Left colon (tissue), 2 donors: ENCODE data around the gene P2RY14. TPM values are rescaled to one million over a fixed set of nuclear protein-coding genes. Genes with fewer than 3 reads are reported as not detected.
A peak's percentile ranks its signal among the peaks of the same experiment; 100 is the strongest.

Source experiments
- ATAC-seq: fragments of 200-7000 bp; cut with Tn5 transposase; one replicate; pipeline ENCODE4 v1.9.1; 2020; ENCODE audit warnings: mild to moderate bottlenecking, moderate library complexity
- DNase-seq, 2 donors: peaks; one replicate each; pipeline ENCODE4 v3.0.0-alpha.2; 2020
- intact Hi-C, 2 donors: fragments of 100-400 bp; cut with DNase I in 1 of 2; cut with micrococcal nuclease in 1 of 2; formaldehyde crosslinking; loops; one replicate each; pipeline versions ENCODE4 v1.11.2 to v1.14.0; 2022; cut with DNase I, micrococcal nuclease
- total RNA-seq, 2 donors: library from RNA; stranded (reverse); fragmentation: NEBNext Ultra II Directional; extraction: Animal tissue kit (Norgen Biotek cat#: 25700); gene quantifications; one replicate each; pipeline ENCODE4 v1.2.1, GENCODE V29; 2021
- donor health status: DM: no; HTN: no; CAD: no.
- donor health status: DM: yes; HTN: yes; CAD: no.

The P2RY14 gene
- total RNA-seq, 2 donors from 2014 or later: 2.0 to 7.3 TPM

DNA sequence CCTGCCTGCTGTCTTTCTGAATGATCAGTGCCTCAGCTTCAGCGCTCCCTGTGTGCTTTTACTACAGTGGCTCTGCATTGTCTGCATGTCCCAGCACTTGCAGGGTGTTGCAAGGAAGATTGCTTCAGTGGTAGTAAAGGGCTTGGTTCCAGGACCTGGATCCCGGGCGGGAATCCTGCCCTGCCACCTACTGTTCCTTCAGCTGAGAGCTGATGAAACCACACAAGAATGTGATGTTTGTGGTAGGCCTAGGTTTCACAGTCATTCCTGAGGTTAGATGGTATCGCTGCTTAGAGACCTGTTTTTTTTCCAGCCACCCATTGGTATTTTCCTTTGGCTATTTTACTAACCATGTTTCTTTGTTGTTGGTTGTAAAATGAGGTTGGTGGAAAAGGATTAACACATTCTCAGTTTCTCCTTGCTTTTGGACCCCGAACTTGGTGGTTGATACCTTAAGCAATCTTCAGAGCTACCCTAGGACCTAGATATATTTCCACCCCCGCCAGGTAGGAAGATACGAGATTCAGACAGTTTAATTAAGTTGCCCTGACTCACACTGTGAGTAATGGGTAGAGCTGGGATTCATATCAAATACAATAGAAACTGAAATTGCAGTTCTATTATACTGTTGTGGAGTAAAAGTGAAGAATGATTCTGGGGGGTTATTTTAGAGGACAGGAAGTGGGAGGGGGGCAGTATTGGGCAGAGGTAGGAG, 26.9 kb upstream of the P2RY14 start:
- ATAC-seq: peak; percentile 79
- intact Hi-C loops: no loop called here

GRCh38 chr3:151303751-151304150, 25.4 kb upstream of the P2RY14 start:
- DNase-seq (no peak), ATAC-seq (no peak)
- intact Hi-C loops: no loop called here

More for the DNA sequence above, 26.9 kb upstream of the P2RY14 start:
- DNase-seq: peak; percentile 24 to 31

DNA sequence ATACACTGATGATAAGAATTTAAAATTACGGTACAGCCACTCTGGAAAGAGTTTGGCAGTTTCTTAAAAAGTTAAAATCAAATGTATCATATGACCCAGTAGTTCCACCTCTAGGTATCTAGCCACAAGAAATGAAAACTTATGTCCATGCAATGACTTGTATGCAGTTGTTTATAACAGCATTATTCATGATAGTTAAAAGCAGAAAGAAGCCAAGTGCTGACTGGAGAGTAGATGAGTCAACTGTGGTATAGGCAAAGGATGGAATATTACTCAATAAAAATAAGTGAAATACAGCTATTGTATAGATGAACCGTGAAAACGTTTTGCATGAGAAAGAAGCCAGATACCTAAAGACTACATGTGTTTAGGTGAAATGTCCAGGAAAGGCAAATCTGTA, 23.4 kb upstream of the P2RY14 start:
- ATAC-seq: no peak
- no peak for DNase-seq
- intact Hi-C loops: no loop called here

- DNase-seq (no peak), ATAC-seq (no peak)
- intact Hi-C loops: no loop called here
Observed at GRCh38 chr3:151300539-151300938, 22.2 kb upstream of the P2RY14 start.

DNA sequence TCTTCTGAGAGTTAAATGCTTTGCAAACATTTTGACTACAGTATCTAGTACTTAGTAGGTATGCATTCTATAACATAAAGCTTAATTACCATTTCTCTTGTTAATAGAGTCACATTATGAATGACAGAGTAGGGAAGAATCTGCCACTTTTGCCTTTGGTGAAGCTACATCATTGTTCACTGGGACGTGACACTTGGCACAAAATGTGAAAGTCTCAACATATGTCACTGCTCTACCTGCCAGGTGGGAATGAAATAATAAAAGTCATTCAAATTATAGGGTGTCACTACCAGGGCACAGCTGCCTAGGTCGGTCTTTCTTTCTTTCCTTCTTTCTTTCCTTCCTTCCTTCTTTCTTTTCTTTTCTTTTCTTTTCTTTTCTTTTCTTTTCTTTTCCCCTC, 20.7 kb upstream of the P2RY14 start:
- ATAC-seq (no peak), DNase-seq (no peak)
- intact Hi-C loops: no loop called here

DNA sequence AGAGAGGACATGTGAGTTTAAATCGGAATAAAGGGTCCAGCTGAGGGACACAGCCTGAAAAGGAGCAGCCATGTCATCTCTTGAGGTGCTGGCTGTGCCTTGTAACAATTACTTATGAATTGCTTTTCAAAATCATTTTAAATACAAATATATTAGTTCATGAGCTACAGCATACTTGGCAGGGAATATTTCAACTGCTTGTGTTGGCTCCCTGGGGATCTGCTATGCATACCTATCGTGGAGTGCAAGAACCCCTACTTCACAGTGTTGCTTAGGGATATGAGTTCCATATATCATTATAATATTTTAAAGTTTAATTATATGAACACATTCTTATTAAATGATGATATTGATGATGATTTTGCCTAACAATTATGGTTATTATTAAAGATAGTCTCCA, 19.1 kb upstream of the P2RY14 start:
- DNase-seq: no peak
- ATAC-seq: no peak
- intact Hi-C loops: no loop called here

GRCh38 chr3:151296226-151296625, 17.9 kb upstream of the P2RY14 start:
- no peak for DNase-seq
- intact Hi-C loops: no loop called here
- no peak for ATAC-seq

DNA sequence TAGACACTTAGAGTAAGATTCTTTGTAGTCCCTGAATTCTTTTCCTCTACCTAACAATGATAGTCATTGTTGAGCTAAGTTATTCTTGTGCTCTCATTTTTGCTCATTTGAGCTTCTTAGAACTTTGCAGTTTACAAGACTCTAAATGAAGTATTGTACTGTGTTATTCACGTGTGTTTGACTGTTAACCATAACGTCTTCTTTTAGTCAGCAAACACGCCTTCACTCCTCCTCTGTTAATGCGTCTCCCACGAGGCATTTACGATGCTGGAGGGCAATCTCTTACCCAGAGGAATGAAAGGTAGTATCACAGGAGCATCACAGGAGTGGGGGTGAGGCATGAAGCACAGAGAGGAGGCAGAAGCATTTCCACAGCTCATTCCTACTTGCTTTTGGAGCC, 14.8 kb upstream of the P2RY14 start:
- intact Hi-C loops: no loop called here
- ATAC-seq (no peak), DNase-seq (no peak)

DNA sequence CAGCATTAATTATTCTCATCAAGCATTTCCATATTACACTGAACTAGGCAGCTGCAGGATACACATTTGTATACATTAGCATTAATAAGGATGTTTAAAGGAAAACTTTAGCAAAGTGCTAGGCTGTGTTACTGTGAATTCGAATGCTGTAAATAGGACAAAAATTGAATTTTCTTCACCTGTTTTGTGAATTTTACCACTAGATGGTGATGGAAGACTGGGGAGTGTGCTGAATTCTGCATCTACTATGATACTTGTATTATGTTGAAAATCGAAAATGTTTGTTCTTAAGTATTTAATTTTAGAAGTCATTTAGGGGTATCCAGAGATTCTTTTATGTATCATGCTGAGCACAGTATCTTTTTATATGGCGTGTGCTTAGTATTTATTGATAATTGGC, 12.3 kb upstream of the P2RY14 start:
- ATAC-seq (no peak), DNase-seq (no peak)
- intact Hi-C loops: no loop called here

DNA sequence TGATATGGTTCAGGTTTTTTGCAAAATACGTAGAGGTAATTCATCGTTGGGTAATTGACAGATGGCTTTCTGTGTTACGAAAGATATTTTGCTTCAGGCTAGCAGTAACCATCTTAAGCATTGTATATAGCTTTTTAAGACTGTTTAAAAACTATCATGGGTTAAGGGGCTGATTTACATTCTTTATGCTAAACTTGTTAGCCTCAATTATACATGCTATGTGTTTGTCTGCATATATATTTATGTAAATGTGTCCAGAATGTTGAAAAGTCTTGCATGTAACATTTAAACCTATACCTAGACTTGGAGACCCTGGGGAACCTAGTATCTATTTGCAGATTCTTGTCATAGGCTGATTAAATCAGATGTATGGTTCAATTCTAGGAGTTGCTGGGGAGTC, 11.1 kb upstream of the P2RY14 start:
- intact Hi-C loops: loop anchor here in 1 of 2 donors (10.0 kb wide), 1 partner anchor 65 kb away; no protein-coding TSS in a partner anchor
- no peak for ATAC-seq
- no peak for DNase-seq

DNA sequence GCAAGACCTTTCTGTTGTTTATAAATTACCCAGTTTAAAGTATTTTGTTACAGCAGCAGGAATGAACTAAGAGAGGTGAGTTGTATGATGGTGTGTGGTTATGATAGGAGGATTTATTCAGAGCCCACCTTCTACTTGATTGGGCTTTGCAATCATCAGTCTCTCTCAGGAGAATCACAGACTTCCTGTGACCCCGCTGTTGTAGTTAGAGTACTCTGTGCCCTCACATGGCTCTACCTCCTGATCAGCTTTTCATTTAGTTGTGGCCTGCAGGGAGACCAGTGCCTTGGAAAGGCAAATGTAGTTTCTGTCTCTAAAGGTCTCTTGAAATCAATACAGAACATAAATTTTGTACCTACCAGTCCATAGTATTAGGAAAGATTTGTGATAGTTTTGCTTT, 7.6 kb upstream of the P2RY14 start:
- DNase-seq (no peak), ATAC-seq (no peak)
- intact Hi-C loops: loop anchor here in 1 of 2 donors (10.0 kb wide), 1 partner anchor 61 kb away; no protein-coding TSS in a partner anchor

DNA sequence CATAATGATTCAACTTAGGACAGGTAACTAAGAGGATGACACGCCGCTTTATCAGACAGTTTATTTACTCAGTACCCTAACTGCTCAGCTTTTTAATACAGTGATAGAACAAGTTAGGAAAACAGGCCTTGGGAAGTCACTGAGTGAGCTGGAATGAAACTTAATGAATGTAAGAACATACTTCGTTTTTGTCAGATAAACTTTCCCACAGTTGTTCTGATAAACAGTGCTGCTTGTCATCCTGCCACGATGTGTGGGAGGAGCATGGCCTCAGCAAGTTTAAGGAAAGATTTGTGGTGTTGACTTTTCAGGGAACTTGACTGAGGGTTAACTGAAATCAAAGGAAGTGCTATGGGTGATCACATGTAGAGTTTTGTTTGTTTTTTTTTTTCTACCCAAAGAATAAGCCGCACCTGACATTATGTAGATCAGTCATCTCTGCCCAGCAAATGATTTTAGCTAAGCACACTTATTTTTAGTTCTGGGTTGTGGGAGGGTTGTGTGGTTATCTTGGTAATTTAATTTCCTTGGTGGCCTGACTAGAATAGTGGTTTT, 5.6 kb upstream of the P2RY14 start:
- DNase-seq (no peak), ATAC-seq (peak; percentile 69)
- intact Hi-C loops: loop anchor here (5.0 to 10.0 kb wide), 2 partner anchors 59 to 117 kb away; no protein-coding TSS in a partner anchor

DNA sequence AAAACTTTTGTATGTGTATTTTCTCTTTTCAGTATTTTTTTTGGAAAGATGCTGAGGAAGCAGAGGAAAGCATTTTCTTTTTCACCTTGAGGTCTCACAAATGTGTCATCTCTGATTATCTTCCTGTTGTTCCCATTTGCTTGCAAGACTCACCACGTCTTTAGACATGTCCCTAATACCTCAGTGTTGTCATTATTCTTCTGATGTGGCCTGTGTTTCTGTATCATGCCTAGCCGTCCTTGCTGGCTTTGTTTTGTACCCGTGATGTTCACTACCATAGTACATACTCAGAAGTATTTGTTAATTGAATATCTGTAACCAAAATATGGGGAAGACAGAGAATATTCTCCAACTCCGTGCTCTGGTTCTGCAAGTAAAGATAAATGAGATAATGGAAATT, 5.0 kb upstream of the P2RY14 start:
- no peak for ATAC-seq
- intact Hi-C loops: loop anchor here (5.0 to 10.0 kb wide), 2 partner anchors 59 to 116 kb away; no protein-coding TSS in a partner anchor
- no peak for DNase-seq

DNA sequence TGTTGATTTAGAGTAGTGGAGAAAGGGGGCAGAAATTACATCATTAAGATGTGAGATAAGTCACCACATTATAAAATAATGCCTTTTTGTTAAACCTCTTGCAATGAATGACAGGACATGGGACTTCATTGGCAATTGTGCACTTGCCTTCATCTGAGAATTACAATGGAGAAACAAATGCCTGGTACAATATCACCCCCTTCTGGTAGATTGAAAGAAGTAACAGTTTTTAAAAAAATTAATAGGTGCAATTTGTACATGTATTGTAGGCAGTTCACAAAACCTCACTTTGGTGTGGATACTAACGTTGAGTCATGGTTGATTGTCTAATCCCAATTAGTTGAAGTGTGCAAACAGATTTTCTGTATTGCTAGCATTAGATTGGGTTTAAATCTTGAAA, 4.6 kb upstream of the P2RY14 start:
- intact Hi-C loops: loop anchor here (5.0 to 10.0 kb wide), 2 partner anchors 58 to 116 kb away; no protein-coding TSS in a partner anchor
- ATAC-seq: peak; percentile 59
- no peak for DNase-seq

DNA sequence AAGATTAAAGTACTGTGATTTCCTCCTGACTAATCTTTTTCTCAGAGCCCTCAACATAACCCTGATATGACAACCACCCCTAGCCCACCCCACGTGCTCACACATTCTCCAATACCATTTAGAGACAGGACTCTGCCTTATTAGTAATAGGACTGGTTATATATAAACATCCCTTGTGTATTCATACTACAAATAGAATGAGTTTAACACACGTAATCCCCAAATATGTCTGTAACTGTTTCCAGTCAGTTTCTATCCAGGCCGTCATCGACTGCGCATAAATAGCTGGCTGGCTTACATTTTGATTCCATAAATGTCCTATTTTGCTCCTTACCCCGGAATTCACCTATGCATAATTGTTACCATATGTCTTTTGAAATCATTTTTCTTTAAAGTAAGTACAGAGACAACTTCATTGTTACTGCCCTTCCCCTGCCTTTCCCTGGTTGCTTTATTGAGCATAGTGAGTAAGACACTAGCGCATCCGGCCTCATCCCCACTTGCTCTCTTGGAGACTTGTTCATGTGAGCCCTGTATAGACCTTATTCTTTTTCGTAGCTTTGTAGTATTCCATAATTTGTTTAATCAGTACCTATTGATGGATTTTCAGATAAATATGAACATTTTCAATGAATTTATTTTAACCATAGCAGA, 3.5 kb upstream of the P2RY14 start:
- intact Hi-C loops: loop anchor here (2.0 to 10.0 kb wide), 3 partner anchors 51 to 114 kb away; no protein-coding TSS in a partner anchor
- ATAC-seq: no peak
- DNase-seq: no peak

GRCh38 chr3:151276687-151277042, 1.7 kb downstream of the P2RY14 start:
- no peak for DNase-seq
- intact Hi-C loops: no loop called here
- no peak for ATAC-seq

DNA sequence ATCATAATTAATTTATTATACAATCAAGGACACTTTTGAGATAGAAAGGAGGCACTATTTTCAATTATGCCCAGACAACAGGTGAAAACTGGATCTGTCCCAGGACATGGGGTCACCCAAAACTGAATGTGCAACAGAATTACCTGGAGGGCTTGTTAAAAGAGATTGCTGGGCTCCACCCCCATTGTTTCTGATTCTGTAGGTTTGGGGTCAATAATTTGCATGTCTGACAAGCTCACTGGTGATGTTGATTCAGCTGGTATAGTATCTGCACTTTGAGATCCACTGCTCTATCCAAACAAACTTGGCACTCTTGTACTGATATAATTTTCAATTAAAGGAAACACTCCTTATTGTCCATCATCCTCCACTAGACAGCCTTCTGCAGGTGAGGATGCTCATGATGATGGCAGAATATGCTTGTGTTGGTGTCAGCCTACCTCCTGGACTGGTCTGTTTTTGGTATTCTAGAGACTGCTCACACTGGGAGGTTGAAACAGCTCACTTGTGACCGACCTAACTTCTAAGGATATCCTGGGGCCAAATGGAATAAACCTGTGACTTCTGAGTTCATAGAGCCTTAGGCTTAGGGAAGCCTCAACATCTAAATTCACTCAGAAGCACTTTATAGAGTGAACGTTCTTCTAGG, 2.2 kb downstream of the P2RY14 start:
- DNase-seq (no peak), ATAC-seq (no peak)
- intact Hi-C loops: no loop called here

GRCh38 chr3:151275091-151275490, 3.3 kb downstream of the P2RY14 start:
- DNase-seq (no peak), ATAC-seq (no peak)
- intact Hi-C loops: no loop called here

DNA sequence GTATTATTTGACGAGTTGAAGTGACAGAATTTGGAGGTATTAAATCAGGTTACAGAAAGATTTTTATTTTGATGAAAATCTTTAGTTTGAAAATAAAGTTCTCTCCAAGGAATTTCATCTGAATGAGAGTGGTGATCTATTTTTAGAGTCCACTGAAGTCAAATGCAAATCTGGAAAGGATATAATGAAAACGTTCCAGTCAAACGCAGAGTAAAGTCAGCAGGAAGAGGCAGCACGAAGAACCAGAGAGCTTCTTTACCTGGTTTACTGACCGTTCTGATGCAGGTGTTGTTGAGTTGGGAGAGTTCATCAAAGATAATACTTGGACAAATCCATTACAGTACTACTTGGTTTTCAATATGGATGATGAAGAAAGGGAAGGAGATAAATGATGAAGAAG, 8.7 kb downstream of the P2RY14 start:
- no peak for ATAC-seq
- DNase-seq: no peak
- intact Hi-C loops: no loop called here
